IMR-90 (cell line): ENCODE data around the gene LRRC4C. TPM values are rescaled to one million over a fixed set of nuclear protein-coding genes. Genes with fewer than 3 reads are reported as not detected.

ENCODE experiments used
- ATAC-seq: fragments of 200-7000 bp; cut with Tn5 transposase; 2 replicates; pipeline ENCODE4 v1.9.1; 2020; ENCODE audit warnings: low read depth, mild to moderate bottlenecking, moderate library complexity
- BruUV-seq: library from RNA; stranded (reverse); fragments of 400-500 nt; replicated peaks from 2 replicates; lab custom pipeline; 2021; lab: Mats Ljungman, UMichigan
- CTCF ChIA-PET: fragments of 300-600 bp; formaldehyde crosslinking; extraction: SDS; loops from one replicate; lab custom pipeline; 2021; ENCODE audit warnings: antibody characterized with exemption; lab: Yijun Ruan, JAX
- POLR2A ChIA-PET: fragments of 300-600 bp; sonication (Branson Sonifier 250); formaldehyde crosslinking; loops from one replicate; lab custom pipeline; 2022; ENCODE audit warnings: antibody characterized with exemption; ENCODE audit not compliant: unreplicated experiment; lab: Charles Lee
- DNase-seq: peaks from one replicate; pipeline ENCODE4 v3.0.0; 2013
- H2AFZ ChIP-seq: replicated peaks from 2 replicates; pipeline ENCODE3; 2013; ENCODE audit warnings: low read length, mild to moderate bottlenecking; ENCODE audit not compliant: poor library complexity
- H2AK5ac ChIP-seq: 2 replicates; pipeline ENCODE4 v1.6.1; 2013; ENCODE audit warnings: low read depth, low read length, inconsistent platforms
- H2AK9ac ChIP-seq: replicated peaks from 2 replicates; pipeline ENCODE3; 2013; ENCODE audit warnings: mild to moderate bottlenecking, low read depth, low read length, moderate library complexity; ENCODE audit not compliant: poor library complexity
- H2BK120ac ChIP-seq: 2 replicates; pipeline ENCODE4 v1.6.1; 2013; ENCODE audit warnings: low read depth, low read length, inconsistent platforms
- H2BK15ac ChIP-seq: 3 replicates; pipeline ENCODE4 v1.6.1; 2013; ENCODE audit warnings: low read depth, low read length, inconsistent platforms
- H2BK20ac ChIP-seq: 2 replicates; pipeline ENCODE4 v1.6.1; 2013; ENCODE audit warnings: low read depth, mild to moderate bottlenecking, inconsistent platforms, low read length, moderate library complexity
- H2BK5ac ChIP-seq: 2 replicates; pipeline ENCODE4 v1.6.1; 2013; ENCODE audit warnings: mild to moderate bottlenecking, low read depth, low read length, inconsistent platforms; ENCODE audit not compliant: poor library complexity, severe bottlenecking
- H3K14ac ChIP-seq: replicated peaks from 2 replicates; pipeline ENCODE4 v1.6.1; 2013; ENCODE audit warnings: low read depth, low read length, inconsistent platforms
- H3K18ac ChIP-seq: 2 replicates; pipeline ENCODE4 v1.6.1; 2013; ENCODE audit warnings: low read depth, low read length, control low read depth
- H3K23ac ChIP-seq: 2 replicates; pipeline ENCODE4 v1.6.1; 2013; ENCODE audit warnings: low read depth, low read length, inconsistent platforms
- H3K27ac ChIP-seq: 2 replicates; pipeline ENCODE4 v1.5.1; 2013; ENCODE audit warnings: mild to moderate bottlenecking, control low read depth, low read length; ENCODE audit not compliant: insufficient read depth
- H3K27me3 ChIP-seq: 2 replicates; pipeline ENCODE4 v1.6.1; 2013; ENCODE audit warnings: low read length; ENCODE audit not compliant: control insufficient read depth, insufficient read depth
- H3K36me3 ChIP-seq: 2 replicates; pipeline ENCODE4 v1.6.1; 2013; ENCODE audit warnings: low read length, mixed read lengths; ENCODE audit not compliant: control insufficient read depth, insufficient read depth
- H3K4ac ChIP-seq: 2 replicates; pipeline ENCODE4 v1.6.1; 2013; ENCODE audit warnings: low read depth, low read length, inconsistent platforms
- H3K4me1 ChIP-seq: 2 replicates; pipeline ENCODE4 v1.6.1; 2013; ENCODE audit warnings: low read length, mixed read lengths; ENCODE audit not compliant: control insufficient read depth, insufficient read depth
- H3K4me2 ChIP-seq: 2 replicates; pipeline ENCODE4 v1.6.1; 2013; ENCODE audit warnings: low read depth, mild to moderate bottlenecking, control low read depth, low read length, moderate library complexity
- H3K4me3 ChIP-seq: 2 replicates; pipeline ENCODE4 v1.5.1; 2013; ENCODE audit warnings: low read depth, mild to moderate bottlenecking, control low read depth, low read length, moderate library complexity; ENCODE audit not compliant: insufficient read depth
- H3K56ac ChIP-seq: 2 replicates; pipeline ENCODE4 v1.6.1; 2013; ENCODE audit warnings: low read length, inconsistent platforms; ENCODE audit not compliant: insufficient read depth; ENCODE audit errors: extremely low read depth
- H3K79me1 ChIP-seq, 2 experiments: 2 replicates each; pipeline ENCODE4 v1.6.1; 2013; ENCODE audit warnings: low read length in 2 of 2, inconsistent platforms in 1 of 2, low read depth in 1 of 2
- H3K9ac ChIP-seq: 2 replicates; pipeline ENCODE4 v1.6.1; 2013; ENCODE audit warnings: low read depth, low read length, control low read depth
- H3K9me1 ChIP-seq: 2 replicates; pipeline ENCODE4 v1.6.1; 2013; ENCODE audit warnings: low read length, inconsistent platforms; ENCODE audit not compliant: insufficient read depth
- H3K9me3 ChIP-seq: 2 replicates; pipeline ENCODE4 v1.6.1; 2013; ENCODE audit warnings: low read length; ENCODE audit not compliant: control insufficient read depth, insufficient read depth
- H4K20me1 ChIP-seq: 2 replicates; pipeline ENCODE4 v1.6.1; 2013; ENCODE audit warnings: low read length, inconsistent platforms; ENCODE audit not compliant: insufficient read depth
- H4K5ac ChIP-seq: 2 replicates; pipeline ENCODE4 v1.6.1; 2013; ENCODE audit warnings: mild to moderate bottlenecking, low read depth, low read length, control low read depth
- H4K8ac ChIP-seq, 2 experiments: 2 replicates each; pipeline ENCODE4 v1.6.1; 2013; ENCODE audit warnings: low read depth in 2 of 2, low read length in 2 of 2, control low read depth in 1 of 2, inconsistent platforms in 1 of 2
- H4K91ac ChIP-seq: 2 replicates; pipeline ENCODE4 v1.6.1; 2013; ENCODE audit warnings: low read depth, low read length, inconsistent platforms; ENCODE audit not compliant: insufficient read depth
- CEBPB ChIP-seq: IDR thresholded peaks from 2 replicates; pipeline ENCODE4 v1.6.1; 2012; ENCODE audit warnings: low read depth, low read length, improper control_type of control experiment
- WGBS, 2 experiments: methylation state at CpG; one replicate each; pipeline versions ENCODE4 v1.1.5 to v1.1.7; 2013; ENCODE audit warnings: missing lambda C conversion rate in 2 of 2; ENCODE audit not compliant: insufficient read length in 1 of 2; ENCODE audit errors: extremely low coverage in 2 of 2; 5-methylcytosine and 5-hydroxymethylcytosine counted together
- dilution Hi-C: fragments of 300-500 bp; cut with HindIII; formaldehyde crosslinking; loops from one replicate; pipeline ENCODE4 v1.14.3; 2018; ENCODE audit warnings: low sequenced_read_pairs; ENCODE audit not compliant: unreplicated experiment
- in situ Hi-C: fragments of 300-500 bp; cut with MboI; formaldehyde crosslinking; loops from 3 replicates; pipeline ENCODE4 v1.14.3; 2019; ENCODE audit warnings: low sequenced_read_pairs, inconsistent platforms, mixed read lengths
- intact Hi-C: fragments of 100-400 bp; cut with micrococcal nuclease; formaldehyde crosslinking; loops from 2 replicates; pipeline ENCODE4 v1.10.0; 2022
- polyA plus RNA-seq, 3 experiments: library from polyadenylated mRNA; depleted of rRNA; stranded (reverse); fragments of >200 nt; gene quantifications; 2 replicates each; pipeline ENCODE4 v1.2.3, GENCODE V29; 2012; ENCODE audit warnings: low replicate concordance in 1 of 3
- total RNA-seq: library from RNA; depleted of rRNA; stranded (reverse); fragments of >200 nt; gene quantifications from 2 replicates; pipeline ENCODE4 v1.2.3, GENCODE V29; 2012
- TF ChIP-seq, protein P1 (sequence below): conservative IDR thresholded peaks from 2 replicates; pipeline ENCODE4 v1.5.1; 2012; ENCODE audit warnings: mild to moderate bottlenecking, low read depth, low read length, improper control_type of control experiment

Gene LRRC4C
- total and polyA plus RNA-seq, 2 of the 4 experiments (the other 2 are of a cell fraction) = under 0.01 to 0.03 TPM

- dilution Hi-C loops = no loop called here
- ATAC-seq = no peak
Observed at GRCh38 chr11:40877256-40877655, 582.2 kb downstream of the LRRC4C start.

More at GRCh38 chr11:40877256-40877655, 582.2 kb downstream of the LRRC4C start:
- no peak overlapping the region for H2BK120ac ChIP-seq
- H4K91ac ChIP-seq = no peak overlapping the region
- DNase-seq = no peak
- no peak overlapping the region for H2BK20ac ChIP-seq
- no peak overlapping the region for H3K4ac ChIP-seq
- TF ChIP-seq, protein P1, sequence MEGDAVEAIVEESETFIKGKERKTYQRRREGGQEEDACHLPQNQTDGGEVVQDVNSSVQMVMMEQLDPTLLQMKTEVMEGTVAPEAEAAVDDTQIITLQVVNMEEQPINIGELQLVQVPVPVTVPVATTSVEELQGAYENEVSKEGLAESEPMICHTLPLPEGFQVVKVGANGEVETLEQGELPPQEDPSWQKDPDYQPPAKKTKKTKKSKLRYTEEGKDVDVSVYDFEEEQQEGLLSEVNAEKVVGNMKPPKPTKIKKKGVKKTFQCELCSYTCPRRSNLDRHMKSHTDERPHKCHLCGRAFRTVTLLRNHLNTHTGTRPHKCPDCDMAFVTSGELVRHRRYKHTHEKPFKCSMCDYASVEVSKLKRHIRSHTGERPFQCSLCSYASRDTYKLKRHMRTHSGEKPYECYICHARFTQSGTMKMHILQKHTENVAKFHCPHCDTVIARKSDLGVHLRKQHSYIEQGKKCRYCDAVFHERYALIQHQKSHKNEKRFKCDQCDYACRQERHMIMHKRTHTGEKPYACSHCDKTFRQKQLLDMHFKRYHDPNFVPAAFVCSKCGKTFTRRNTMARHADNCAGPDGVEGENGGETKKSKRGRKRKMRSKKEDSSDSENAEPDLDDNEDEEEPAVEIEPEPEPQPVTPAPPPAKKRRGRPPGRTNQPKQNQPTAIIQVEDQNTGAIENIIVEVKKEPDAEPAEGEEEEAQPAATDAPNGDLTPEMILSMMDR = no peak
- no peak for TF ChIP-seq CEBPB
- no peak overlapping the region for H2AK9ac ChIP-seq
- H3K4me3 ChIP-seq = no peak overlapping the region
- no peak overlapping the region for H3K23ac ChIP-seq
- H2BK5ac ChIP-seq = no peak overlapping the region
- H4K8ac ChIP-seq = no peak overlapping the region
- no peaks in the 10 kb centered on the region for H3K27me3 ChIP-seq
- WGBS, 2 experiments = 56% methylated on average over 5 of the region's 7 CpGs; no CpG with 5 or more reads in 1 of the 2 experiments
- H3K9me1 ChIP-seq = no peaks in the 10 kb centered on the region
- H3K9ac ChIP-seq = no peak overlapping the region
- H3K14ac ChIP-seq = no peak overlapping the region
- H3K9me3 ChIP-seq = peaks cover 4% of the 10 kb centered on the region; the same call in 1 of the 2 replicates
- H3K36me3 ChIP-seq = no peaks in the 10 kb centered on the region
- ChIA-PET POLR2A (no interaction called here), CTCF (no interaction called here)
- H2AK5ac ChIP-seq = no peak overlapping the region
- no TSS peak for BruUV-seq
- no peaks in the 10 kb centered on the region for H4K20me1 ChIP-seq
- no peak overlapping the region for H3K56ac ChIP-seq
- H2AFZ ChIP-seq = no peak overlapping the region
- no peak overlapping the region for H3K4me2 ChIP-seq
- H2BK15ac ChIP-seq = no peak overlapping the region
- H3K18ac ChIP-seq = no peak overlapping the region
- intact Hi-C loops (no loop called here), in situ Hi-C loops (no loop called here)
- H3K79me1 ChIP-seq = no peaks in the 10 kb centered on the region
- no peaks in the 10 kb centered on the region for H3K4me1 ChIP-seq
- no peak overlapping the region for H4K5ac ChIP-seq
- H3K27ac ChIP-seq = no peak overlapping the region
